Fibroblast of lung (primary cell): Measurements from ENCODE around the gene MESD. TPM values are rescaled to one million over a fixed set of nuclear protein-coding genes. Genes with fewer than 3 reads are reported as not detected.
A peak's percentile ranks its signal among the peaks of the same experiment; 100 is the strongest.

Experiments
- DNase-seq, 2 donors: peaks; one replicate each; pipeline versions ENCODE4 v3.0.0 to v3.0.0-alpha.2; 2010; ENCODE audit warnings: low read depth in 2 of 2
- H2AFZ ChIP-seq: 2 replicates; pipeline ENCODE4 v1.5.1; 2012; ENCODE audit warnings: low read length, control low read depth, inconsistent platforms
- H3K27ac ChIP-seq: 2 replicates; pipeline ENCODE4 v1.5.1; 2011; ENCODE audit warnings: low read length, control low read depth; ENCODE audit not compliant: insufficient read depth
- H3K27me3 ChIP-seq: 2 replicates; pipeline ENCODE4 v1.5.1; 2011; ENCODE audit warnings: mild to moderate bottlenecking, low read length; ENCODE audit not compliant: control insufficient read depth, insufficient read depth
- H3K36me3 ChIP-seq: 2 replicates; pipeline ENCODE4 v1.5.1; 2011; ENCODE audit warnings: low read length; ENCODE audit not compliant: control insufficient read depth, insufficient read depth
- H3K4me1 ChIP-seq: 2 replicates; pipeline ENCODE4 v1.5.1; 2011; ENCODE audit warnings: low read length; ENCODE audit not compliant: control insufficient read depth, insufficient read depth; ENCODE audit errors: extremely low read depth
- H3K4me2 ChIP-seq: 2 replicates; pipeline ENCODE4 v1.5.1; 2011; ENCODE audit warnings: low read length, control low read depth; ENCODE audit not compliant: insufficient read depth; ENCODE audit errors: extremely low read depth
- H3K4me3 ChIP-seq, 4 experiments: fragments of 200-600 bp in 1 of 4; sonication (generic) in 1 of 4; replicated peaks in 1 of 4; 2 replicates each; pipeline ENCODE4 v1.5.1; 2011 to 2016; ENCODE audit warnings: low read length in 4 of 4, low read depth in 3 of 4, mild to moderate bottlenecking in 3 of 4, control low read depth in 2 of 4, inconsistent platforms in 1 of 4, mixed read lengths in 1 of 4; ENCODE audit not compliant: insufficient read depth in 1 of 4; ENCODE audit errors: control extremely low read depth in 1 of 4
- H3K79me2 ChIP-seq: 2 replicates; pipeline ENCODE4 v1.5.1; 2012; ENCODE audit warnings: mild to moderate bottlenecking, low read length, inconsistent platforms; ENCODE audit not compliant: control insufficient read depth, insufficient read depth
- H3K9ac ChIP-seq: 2 replicates; pipeline ENCODE4 v1.5.1; 2011; ENCODE audit warnings: mild to moderate bottlenecking, low read length, control low read depth; ENCODE audit not compliant: insufficient read depth
- H3K9me3 ChIP-seq: 2 replicates; pipeline ENCODE4 v1.5.1; 2012; ENCODE audit warnings: low read depth, low read length; ENCODE audit not compliant: control insufficient read depth, insufficient read depth
- H4K20me1 ChIP-seq: 2 replicates; pipeline ENCODE4 v1.5.1; 2011; ENCODE audit warnings: low read length; ENCODE audit not compliant: control insufficient read depth, insufficient read depth; ENCODE audit errors: extremely low read depth
- CTCF ChIP-seq, 2 donors: IDR thresholded peaks in 1 of 2; conservative IDR thresholded peaks in 1 of 2; 1 replicate in 1 of 2; 2 replicates in 1 of 2; pipeline ENCODE4 v1.5.1; 2011 to 2012; ENCODE audit warnings: low read length in 2 of 2, control low read depth in 1 of 2, inconsistent platforms in 1 of 2, low read depth in 1 of 2, mild to moderate bottlenecking in 1 of 2
- EZH2 ChIP-seq: IDR thresholded peaks from 2 replicates; pipeline ENCODE4 v1.5.1; 2012; ENCODE audit warnings: low read length, control low read depth, mild to moderate bottlenecking; ENCODE audit errors: missing control alignments
- polyA plus RNA-seq, 2 donors: library from polyadenylated mRNA; depleted of rRNA in 1 of 2; stranded (reverse) in 1 of 2; unstranded in 1 of 2; fragments of >200 nt; gene quantifications; 2 replicates each; pipeline ENCODE4 v1.2.1, GENCODE V29; 2011 to 2012; ENCODE audit warnings: missing spikeins in 1 of 2
- total RNA-seq: library from RNA; depleted of rRNA; stranded (reverse); fragments of >200 nt; gene quantifications from 2 replicates; pipeline ENCODE4 v1.2.1, GENCODE V29; 2014

The MESD gene
- total and polyA plus RNA-seq, 2 donors (not counting 1 experiment from before 2014, with no cell fraction given) = 21.3 to 26.0 TPM

GRCh38 chr15:80932513-80932815 is 57.2 kb downstream of the MESD start:
- H3K27me3 ChIP-seq = no peaks in the 10 kb centered on the region
- no peak overlapping the region for H3K9ac ChIP-seq
- H3K4me1 ChIP-seq = peaks cover 13% of the 10 kb centered on the region
- H3K4me2 ChIP-seq = no peak overlapping the region
- H2AFZ ChIP-seq = no peak overlapping the region
- H3K79me2 ChIP-seq = no peaks in the 10 kb centered on the region
- no peak for DNase-seq
- no peaks in the 10 kb centered on the region for H3K9me3 ChIP-seq
- H4K20me1 ChIP-seq = no peaks in the 10 kb centered on the region
- no peak overlapping the region for H3K4me3 ChIP-seq
- TF ChIP-seq CTCF (conservative IDR thresholded peaks at IDR 0.05 in 1 of 2, IDR thresholded peaks at IDR 0.05 in 1 of 2; ENCODE audit: low read depth in 1 of 2, low read length in 2 of 2) = no peak
- H3K36me3 ChIP-seq = peaks cover 21% of the 10 kb centered on the region
- no peak overlapping the region for H3K27ac ChIP-seq

GRCh38 chr15:80931721-80932512 is 57.7 kb downstream of the MESD start:
- Histone ChIP-seq H3K36me3 (peaks cover 17% of the 10 kb centered on the region), H3K79me2 (no peaks in the 10 kb centered on the region)

GRCh38 chr15:80931191-80931590 is 58.4 kb downstream of the MESD start:
- Histone ChIP-seq H3K9me3 (no peaks in the 10 kb centered on the region), H3K4me2 (no peak overlapping the region), H3K79me2 (no peaks in the 10 kb centered on the region), H3K9ac (no peak overlapping the region), H4K20me1 (no peaks in the 10 kb centered on the region), H3K27ac (no peak overlapping the region), H3K36me3 (peaks cover 12% of the 10 kb centered on the region), H3K27me3 (no peaks in the 10 kb centered on the region), H3K4me1 (peaks cover 13% of the 10 kb centered on the region), H3K4me3 (no peak overlapping the region), H2AFZ (no peak overlapping the region)
- no peak for TF ChIP-seq EZH2
- TF ChIP-seq CTCF (conservative IDR thresholded peaks at IDR 0.05 in 1 of 2, IDR thresholded peaks at IDR 0.05 in 1 of 2; ENCODE audit: low read depth in 1 of 2, low read length in 2 of 2) = no peak
- peak in 1 of 2 donors; percentile 50 for DNase-seq

More at GRCh38 chr15:80931721-80932512, 57.7 kb downstream of the MESD start:
- Histone ChIP-seq H3K4me2 (no peak overlapping the region), H3K4me3 (no peak overlapping the region), H3K9ac (no peak overlapping the region), H3K27me3 (no peaks in the 10 kb centered on the region), H3K4me1 (peaks cover 13% of the 10 kb centered on the region), H3K27ac (no peak overlapping the region), H2AFZ (no peak overlapping the region), H3K9me3 (no peaks in the 10 kb centered on the region), H4K20me1 (no peaks in the 10 kb centered on the region)
- TF ChIP-seq CTCF (conservative IDR thresholded peaks at IDR 0.05 in 1 of 2, IDR thresholded peaks at IDR 0.05 in 1 of 2; ENCODE audit: low read depth in 1 of 2, low read length in 2 of 2) = no peak
- peak in 1 of 2 donors; percentile 4 for DNase-seq
